ENCODE measurements around the gene BMP8B. TPM values are rescaled to one million over a fixed set of nuclear protein-coding genes. Genes with fewer than 3 reads are reported as not detected.
"Not testable (repeated sequence)": the region's sequence is repeated elsewhere in the genome, so short reads cannot be mapped to it uniquely, and the experiment has no call there.

BMP8B gene
- total RNA-seq, 1 experiment from 2014 or later, result 0.08 TPM

- no peak overlapping the region for H3K4me3 ChIP-seq
Measured at GRCh38 chr1:39779137-39779536, 9.5 kb downstream of the BMP8B start.

GRCh38 chr1:39778463-39779099 is 10.1 kb downstream of the BMP8B start:
- not testable (repeated sequence) for H3K4me1 ChIP-seq (replicated peaks); H3K9me3 ChIP-seq (replicated peaks); DNase-seq (ENCODE audit: low read depth in 1 of 2, low spot score in 2 of 2); H3K36me3 ChIP-seq; H3K4me3 ChIP-seq; H3K27me3 ChIP-seq (replicated peaks); H3K27ac ChIP-seq

More at GRCh38 chr1:39779137-39779536, 9.5 kb downstream of the BMP8B start:
- Histone ChIP-seq H3K36me3 (no peaks in the 10 kb centered on the region), H3K9me3 (replicated peaks) (0 out of 2 replicates have a peak, but pooled peaks cover 3% of the 10 kb centered on the region), H3K27ac (no peak overlapping the region), H3K27me3 (replicated peaks) (0 out of 2 replicates have a peak, but pooled peaks cover 3% of the 10 kb centered on the region), H3K4me1 (replicated peaks) (peaks cover 9% of the 10 kb centered on the region)
- no peak for DNase-seq (ENCODE audit: low read depth in 1 of 2, low spot score in 2 of 2)

GRCh38 chr1:39777896-39778295 is 10.8 kb downstream of the BMP8B start:
- DNase-seq (ENCODE audit: low read depth in 1 of 2, low spot score in 2 of 2); H3K4me1 ChIP-seq (replicated peaks); H3K27ac ChIP-seq; H3K4me3 ChIP-seq; H3K27me3 ChIP-seq (replicated peaks); H3K36me3 ChIP-seq; H3K9me3 ChIP-seq (replicated peaks): not testable (repeated sequence)

GRCh38 chr1:39777306-39777705 is 11.4 kb downstream of the BMP8B start:
- Histone ChIP-seq H3K9me3 (replicated peaks) (0 out of 2 replicates have a peak, but pooled peaks cover 3% of the 10 kb centered on the region), H3K4me3 (no peak overlapping the region), H3K27ac (no peak overlapping the region), H3K27me3 (replicated peaks) (0 out of 2 replicates have a peak, but pooled peaks cover 3% of the 10 kb centered on the region), H3K36me3 (no peaks in the 10 kb centered on the region), H3K4me1 (replicated peaks) (peaks cover 9% of the 10 kb centered on the region)
- no peak for DNase-seq (ENCODE audit: low read depth in 1 of 2, low spot score in 2 of 2)

GRCh38 chr1:39776886-39777285 is 11.8 kb downstream of the BMP8B start:
- Histone ChIP-seq H3K36me3 (no peaks in the 10 kb centered on the region), H3K27ac (no peak overlapping the region), H3K27me3 (replicated peaks) (0 out of 2 replicates have a peak, but pooled peaks cover 3% of the 10 kb centered on the region), H3K4me1 (replicated peaks) (peaks cover 9% of the 10 kb centered on the region), H3K4me3 (no peak overlapping the region), H3K9me3 (replicated peaks) (0 out of 2 replicates have a peak, but pooled peaks cover 3% of the 10 kb centered on the region)
- DNase-seq (ENCODE audit: low read depth in 1 of 2, low spot score in 2 of 2), result no peak

GRCh38 chr1:39776400-39776713 is 12.3 kb downstream of the BMP8B start:
- 0 out of 2 replicates have a peak, but pooled peaks cover 3% of the 10 kb centered on the region for H3K27me3 ChIP-seq (replicated peaks)
- DNase-seq (ENCODE audit: low read depth in 1 of 2, low spot score in 2 of 2), result no peak
- 0 out of 2 replicates have a peak, but pooled peaks cover 3% of the 10 kb centered on the region for H3K9me3 ChIP-seq (replicated peaks)
- no peaks in the 10 kb centered on the region for H3K36me3 ChIP-seq
- no peak overlapping the region for H3K27ac ChIP-seq
- peaks cover 9% of the 10 kb centered on the region for H3K4me1 ChIP-seq (replicated peaks)
- no peak overlapping the region for H3K4me3 ChIP-seq

GRCh38 chr1:39775676-39776399 is 12.8 kb downstream of the BMP8B start:
- H3K9me3 ChIP-seq (replicated peaks); H3K27me3 ChIP-seq (replicated peaks); H3K4me1 ChIP-seq (replicated peaks); H3K27ac ChIP-seq; H3K36me3 ChIP-seq; DNase-seq (ENCODE audit: low read depth in 1 of 2, low spot score in 2 of 2); H3K4me3 ChIP-seq: not testable (repeated sequence)

- not testable (repeated sequence) for H3K4me1 ChIP-seq (replicated peaks); H3K36me3 ChIP-seq; DNase-seq (ENCODE audit: low read depth in 1 of 2, low spot score in 2 of 2); H3K27ac ChIP-seq; H3K9me3 ChIP-seq (replicated peaks); H3K4me3 ChIP-seq; H3K27me3 ChIP-seq (replicated peaks)
Measured at GRCh38 chr1:39775141-39775540, 13.5 kb downstream of the BMP8B start.

GRCh38 chr1:39773369-39773979 is 15.2 kb downstream of the BMP8B start:
- not testable (repeated sequence) for H3K27me3 ChIP-seq (replicated peaks); H3K36me3 ChIP-seq; H3K9me3 ChIP-seq (replicated peaks); H3K4me3 ChIP-seq; DNase-seq (ENCODE audit: low read depth in 1 of 2, low spot score in 2 of 2); H3K4me1 ChIP-seq (replicated peaks); H3K27ac ChIP-seq

GRCh38 chr1:39771022-39771532 is 17.6 kb downstream of the BMP8B start, which contains the start of gene OXCT2:
TSS of gene OXCT2 (minus strand) at chr1:39771348. CDS start at chr1:39771255, 93 bp downstream.
- not testable (repeated sequence) for H3K36me3 ChIP-seq; H3K9me3 ChIP-seq (replicated peaks); H3K4me1 ChIP-seq (replicated peaks); H3K27ac ChIP-seq; H3K27me3 ChIP-seq (replicated peaks); DNase-seq (ENCODE audit: low read depth in 1 of 2, low spot score in 2 of 2); H3K4me3 ChIP-seq

- not testable (repeated sequence) for DNase-seq (ENCODE audit: low read depth in 1 of 2, low spot score in 2 of 2)
Measured at GRCh38 chr1:39770100-39771021, 18.3 kb downstream of the BMP8B start.

GRCh38 chr1:39769502-39769901 is 19.2 kb downstream of the BMP8B start:
- DNase-seq (ENCODE audit: low read depth in 1 of 2, low spot score in 2 of 2); H3K9me3 ChIP-seq (replicated peaks); H3K4me1 ChIP-seq (replicated peaks); H3K36me3 ChIP-seq; H3K27ac ChIP-seq; H3K4me3 ChIP-seq; H3K27me3 ChIP-seq (replicated peaks): not testable (repeated sequence)

More at GRCh38 chr1:39770100-39771021, 18.3 kb downstream of the BMP8B start:
- not testable (repeated sequence) for H3K36me3 ChIP-seq; H3K4me3 ChIP-seq; H3K4me1 ChIP-seq (replicated peaks); H3K9me3 ChIP-seq (replicated peaks); H3K27me3 ChIP-seq (replicated peaks); H3K27ac ChIP-seq

GRCh38 chr1:39766466-39766865 is 22.2 kb downstream of the BMP8B start:
- H3K36me3 ChIP-seq; H3K4me1 ChIP-seq (replicated peaks); H3K9me3 ChIP-seq (replicated peaks); H3K4me3 ChIP-seq; H3K27me3 ChIP-seq (replicated peaks); H3K27ac ChIP-seq; DNase-seq (ENCODE audit: low read depth in 1 of 2, low spot score in 2 of 2): not testable (repeated sequence)
